ENCODE measurements around the gene COQ7. TPM values are rescaled to one million over a fixed set of nuclear protein-coding genes. Genes with fewer than 3 reads are reported as not detected.

Gene COQ7
- total RNA-seq, 1 experiment from 2014 or later: 39.6 TPM

DNA sequence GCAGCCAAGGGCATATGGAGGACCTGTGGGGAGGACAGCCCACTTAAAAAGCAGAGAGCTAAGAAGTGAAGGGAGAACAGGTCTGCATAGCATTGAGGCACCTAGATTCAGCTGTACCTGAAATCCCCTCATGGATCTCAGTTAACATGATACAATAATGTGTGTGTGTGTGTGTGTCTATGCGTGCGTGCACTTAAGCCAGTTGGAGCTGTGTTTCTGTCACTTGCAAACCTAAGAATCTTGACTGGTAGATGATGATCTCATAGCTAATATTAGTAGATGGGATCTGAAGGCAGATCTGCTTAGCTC lies 44.6 kb downstream of the COQ7 start:
- H3K27me3 ChIP-seq (ENCODE audit: control insufficient read depth, insufficient read depth, low read length): no peaks in the 10 kb centered on the region
- TF ChIP-seq, protein P1, sequence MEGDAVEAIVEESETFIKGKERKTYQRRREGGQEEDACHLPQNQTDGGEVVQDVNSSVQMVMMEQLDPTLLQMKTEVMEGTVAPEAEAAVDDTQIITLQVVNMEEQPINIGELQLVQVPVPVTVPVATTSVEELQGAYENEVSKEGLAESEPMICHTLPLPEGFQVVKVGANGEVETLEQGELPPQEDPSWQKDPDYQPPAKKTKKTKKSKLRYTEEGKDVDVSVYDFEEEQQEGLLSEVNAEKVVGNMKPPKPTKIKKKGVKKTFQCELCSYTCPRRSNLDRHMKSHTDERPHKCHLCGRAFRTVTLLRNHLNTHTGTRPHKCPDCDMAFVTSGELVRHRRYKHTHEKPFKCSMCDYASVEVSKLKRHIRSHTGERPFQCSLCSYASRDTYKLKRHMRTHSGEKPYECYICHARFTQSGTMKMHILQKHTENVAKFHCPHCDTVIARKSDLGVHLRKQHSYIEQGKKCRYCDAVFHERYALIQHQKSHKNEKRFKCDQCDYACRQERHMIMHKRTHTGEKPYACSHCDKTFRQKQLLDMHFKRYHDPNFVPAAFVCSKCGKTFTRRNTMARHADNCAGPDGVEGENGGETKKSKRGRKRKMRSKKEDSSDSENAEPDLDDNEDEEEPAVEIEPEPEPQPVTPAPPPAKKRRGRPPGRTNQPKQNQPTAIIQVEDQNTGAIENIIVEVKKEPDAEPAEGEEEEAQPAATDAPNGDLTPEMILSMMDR (IDR thresholded peaks at IDR 0.05): no peak
- no peak for TF ChIP-seq SIN3A (IDR thresholded peaks at IDR 0.05; ENCODE audit: borderline replicate concordance, insufficient read depth, low read depth, low read length)
- TF ChIP-seq, protein P2, sequence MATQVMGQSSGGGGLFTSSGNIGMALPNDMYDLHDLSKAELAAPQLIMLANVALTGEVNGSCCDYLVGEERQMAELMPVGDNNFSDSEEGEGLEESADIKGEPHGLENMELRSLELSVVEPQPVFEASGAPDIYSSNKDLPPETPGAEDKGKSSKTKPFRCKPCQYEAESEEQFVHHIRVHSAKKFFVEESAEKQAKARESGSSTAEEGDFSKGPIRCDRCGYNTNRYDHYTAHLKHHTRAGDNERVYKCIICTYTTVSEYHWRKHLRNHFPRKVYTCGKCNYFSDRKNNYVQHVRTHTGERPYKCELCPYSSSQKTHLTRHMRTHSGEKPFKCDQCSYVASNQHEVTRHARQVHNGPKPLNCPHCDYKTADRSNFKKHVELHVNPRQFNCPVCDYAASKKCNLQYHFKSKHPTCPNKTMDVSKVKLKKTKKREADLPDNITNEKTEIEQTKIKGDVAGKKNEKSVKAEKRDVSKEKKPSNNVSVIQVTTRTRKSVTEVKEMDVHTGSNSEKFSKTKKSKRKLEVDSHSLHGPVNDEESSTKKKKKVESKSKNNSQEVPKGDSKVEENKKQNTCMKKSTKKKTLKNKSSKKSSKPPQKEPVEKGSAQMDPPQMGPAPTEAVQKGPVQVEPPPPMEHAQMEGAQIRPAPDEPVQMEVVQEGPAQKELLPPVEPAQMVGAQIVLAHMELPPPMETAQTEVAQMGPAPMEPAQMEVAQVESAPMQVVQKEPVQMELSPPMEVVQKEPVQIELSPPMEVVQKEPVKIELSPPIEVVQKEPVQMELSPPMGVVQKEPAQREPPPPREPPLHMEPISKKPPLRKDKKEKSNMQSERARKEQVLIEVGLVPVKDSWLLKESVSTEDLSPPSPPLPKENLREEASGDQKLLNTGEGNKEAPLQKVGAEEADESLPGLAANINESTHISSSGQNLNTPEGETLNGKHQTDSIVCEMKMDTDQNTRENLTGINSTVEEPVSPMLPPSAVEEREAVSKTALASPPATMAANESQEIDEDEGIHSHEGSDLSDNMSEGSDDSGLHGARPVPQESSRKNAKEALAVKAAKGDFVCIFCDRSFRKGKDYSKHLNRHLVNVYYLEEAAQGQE (IDR thresholded peaks at IDR 0.05; ENCODE audit: insufficient read depth in 1 of 2, low read depth in 2 of 2, low read length in 1 of 2): no peak
- no peaks in the 10 kb centered on the region; the same call in 1 of the 2 replicates for H3K36me3 ChIP-seq (ENCODE audit: control insufficient read depth, insufficient read depth, low read length)
- CTCF ChIA-PET: interaction anchor here (0.5 to 1.2 kb wide), 3 partner anchors 17 to 52 kb away, joined by 3 to 12 read pairs (median 3); no protein-coding TSS in a partner anchor
- no TSS peak for BruUV-seq (replicated peaks)
- DNase-seq (ENCODE audit: low read depth, low spot score) (no peak), ATAC-seq (no peak)
- peak overlapping the region; percentile 95 for H3K27ac ChIP-seq (ENCODE audit: low read length)
- H3K9me3 ChIP-seq (ENCODE audit: control insufficient read depth, insufficient read depth, low read depth, low read length): no peaks in the 10 kb centered on the region
- H3K4me3 ChIP-seq (ENCODE audit: low read depth in 2 of 2, low read length in 2 of 2): no peak overlapping the region
- intact Hi-C loops (cut with micrococcal nuclease; ENCODE audit: unreplicated experiment): no loop called here
- in situ Hi-C loops (cut with HindIII; ENCODE audit: low pct_unique_long_range_greater_than_20kb, low sequenced_read_pairs): no loop called here
- POLR2A ChIA-PET: no interaction called here
- H3K4me1 ChIP-seq (ENCODE audit: control insufficient read depth, insufficient read depth, low read length): peaks cover 49% of the 10 kb centered on the region

DNA sequence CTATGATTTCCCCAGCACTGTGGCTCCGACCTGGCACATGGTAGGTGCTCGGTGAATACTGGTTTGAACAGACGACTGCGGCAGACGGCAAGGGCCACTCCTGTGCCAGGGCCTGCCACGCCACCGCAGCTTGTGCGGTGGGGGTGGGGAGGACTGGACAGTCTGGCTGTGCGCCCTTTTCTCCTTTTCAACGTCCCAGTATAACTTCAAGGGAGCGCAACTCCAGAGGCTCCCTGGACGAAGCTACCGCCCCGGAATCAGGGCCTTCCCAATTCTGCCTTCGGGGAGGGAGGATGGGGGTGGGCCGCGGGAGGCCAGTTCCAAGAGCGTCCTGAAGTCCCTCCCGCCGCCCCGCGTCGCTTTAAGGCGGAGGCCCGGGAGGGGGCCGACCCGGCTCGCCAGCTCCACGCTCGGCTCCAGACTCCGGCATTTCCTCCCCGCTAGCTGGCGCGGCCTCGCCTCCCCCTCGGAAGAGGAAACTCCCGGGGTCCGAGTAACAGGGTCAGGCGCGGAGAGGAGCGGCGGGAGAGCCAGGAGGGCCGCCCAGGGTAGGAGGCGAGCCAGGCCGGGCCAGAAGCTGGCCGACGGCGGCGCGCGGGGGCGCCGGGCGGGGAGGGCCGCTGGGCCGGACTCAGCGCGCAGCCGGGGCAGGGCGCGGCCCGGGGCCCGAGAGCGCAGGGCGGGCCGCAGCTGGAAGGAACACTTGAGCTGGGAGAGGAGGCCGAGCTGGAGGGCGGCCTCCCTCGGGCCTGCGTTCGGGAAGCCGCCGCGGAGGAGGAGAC lies 46.4 kb downstream of the COQ7 start, which contains the start of gene ITPRIPL2:
Gene ITPRIPL2, plus strand, starts transcription at position 388 of the 782 bp plus-strand sequence. CDS start 498 bp downstream, outside the sequence.
- peak; percentile 89 for ATAC-seq

More for the DNA sequence above, 46.4 kb downstream of the COQ7 start, which contains the start of gene ITPRIPL2:
- intact Hi-C loops (cut with micrococcal nuclease; ENCODE audit: unreplicated experiment) (no loop called here), in situ Hi-C loops (cut with HindIII; ENCODE audit: low pct_unique_long_range_greater_than_20kb, low sequenced_read_pairs) (no loop called here)
- DNase-seq (ENCODE audit: low read depth, low spot score): peak; percentile 84
- no peaks in the 10 kb centered on the region for H3K27me3 ChIP-seq (ENCODE audit: control insufficient read depth, insufficient read depth, low read length)
- peak within 1 kb of the TSS; percentile 95 for H3K27ac ChIP-seq (ENCODE audit: low read length)
- ChIA-PET CTCF (interaction anchor here (0.5 to 2.5 kb wide), 5 partner anchors 19 to 538 kb away, joined by 3 to 11 read pairs (median 5); no protein-coding TSS in a partner anchor), POLR2A (interaction anchor here (0.5 to 1.4 kb wide), 3 partner anchors 19 to 425 kb away, joined by 3 to 8 read pairs (median 5); no protein-coding TSS in a partner anchor)
- peaks cover 51% of the 10 kb centered on the region for H3K4me1 ChIP-seq (ENCODE audit: control insufficient read depth, insufficient read depth, low read length)
- no peaks in the 10 kb centered on the region for H3K9me3 ChIP-seq (ENCODE audit: control insufficient read depth, insufficient read depth, low read depth, low read length)
- peak; percentile 83 for TF ChIP-seq POLR2AphosphoS5 (IDR thresholded peaks at IDR 0.05; ENCODE audit: low read depth, low read length)
- TF ChIP-seq, protein P1 (IDR thresholded peaks at IDR 0.05): no peak
- peak; percentile 80 for TF ChIP-seq TCF7L2 (IDR thresholded peaks at IDR 0.05; ENCODE audit: low read depth, low read length)
- TF ChIP-seq, protein P2 (IDR thresholded peaks at IDR 0.05; ENCODE audit: insufficient read depth in 1 of 2, low read depth in 2 of 2, low read length in 1 of 2): no peak
- TF ChIP-seq SIN3A (IDR thresholded peaks at IDR 0.05; ENCODE audit: borderline replicate concordance, insufficient read depth, low read depth, low read length): peak; percentile 15; the same call in 1 of the 2 replicates
- H3K4me3 ChIP-seq (ENCODE audit: low read depth in 2 of 2, low read length in 2 of 2): peak within 1 kb of the TSS; percentile 65 to 78
- no peaks in the 10 kb centered on the region; the same call in 1 of the 2 replicates for H3K36me3 ChIP-seq (ENCODE audit: control insufficient read depth, insufficient read depth, low read length)
- no TSS peak for BruUV-seq (replicated peaks)
